A549 treated with Hydrocortisone at 1 μM for 4 hours (cell line): Measurements from ENCODE around the gene ERO1B. TPM values are rescaled to one million over a fixed set of nuclear protein-coding genes. Genes with fewer than 3 reads are reported as not detected.

Experiments
- total RNA-seq: library from RNA; stranded (reverse); fragments of 200-300 nt; extraction: Qiagen RNA extraction; gene quantifications from 5 replicates; pipeline ENCODE4 v1.2.3, GENCODE V29; 2022

ERO1B gene, protein sequence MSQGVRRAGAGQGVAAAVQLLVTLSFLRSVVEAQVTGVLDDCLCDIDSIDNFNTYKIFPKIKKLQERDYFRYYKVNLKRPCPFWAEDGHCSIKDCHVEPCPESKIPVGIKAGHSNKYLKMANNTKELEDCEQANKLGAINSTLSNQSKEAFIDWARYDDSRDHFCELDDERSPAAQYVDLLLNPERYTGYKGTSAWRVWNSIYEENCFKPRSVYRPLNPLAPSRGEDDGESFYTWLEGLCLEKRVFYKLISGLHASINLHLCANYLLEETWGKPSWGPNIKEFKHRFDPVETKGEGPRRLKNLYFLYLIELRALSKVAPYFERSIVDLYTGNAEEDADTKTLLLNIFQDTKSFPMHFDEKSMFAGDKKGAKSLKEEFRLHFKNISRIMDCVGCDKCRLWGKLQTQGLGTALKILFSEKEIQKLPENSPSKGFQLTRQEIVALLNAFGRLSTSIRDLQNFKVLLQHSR
- total RNA-seq: 2.1 to 3.1 TPM (median 2.6 TPM) in 5 replicates

GRCh38 chr1:236281654-236282424 lies at the start of gene ERO1B:
ERO1B (minus strand) TSS chr1:236281958; CDS start chr1:236281783, 175 bp downstream.

Other genes with a start within 250 kb of the ERO1B start
- gene NID1, start 216.9 kb downstream of the ERO1B start, total RNA-seq: 5.3 to 9.8 TPM (median 7.4 TPM) in 5 replicates
- 15.4 to 16.9 TPM (median 16.6 TPM) in 5 replicates for gene GPR137B, start 139.4 kb downstream of the ERO1B start, total RNA-seq
- 2.9 to 3.6 TPM (median 3.2 TPM) in 5 replicates for gene EDARADD, start 112.3 kb upstream of the ERO1B start, total RNA-seq
- gene LGALS8, start 242.0 kb upstream of the ERO1B start, total RNA-seq: 27.9 to 48.0 TPM (median 30.4 TPM) in 5 replicates